GM12873 (cell line): ENCODE data around the gene IQCF2.

Experiments used
- CTCF ChIP-seq: IDR thresholded peaks from 2 replicates; pipeline ENCODE4 v1.5.1; 2012; ENCODE audit warnings: low read depth, mild to moderate bottlenecking, moderate library complexity, low read length, control low read depth; ENCODE audit not compliant: insufficient read depth; ENCODE audit errors: missing control alignments

IQCF2 gene

GRCh38 chr3:51869304-51869703, 7.9 kb downstream of the IQCF2 start:
- no peak for TF ChIP-seq CTCF

- TF ChIP-seq CTCF, result no peak
Observed at GRCh38 chr3:51873253-51873766, 11.9 kb downstream of the IQCF2 start.

GRCh38 chr3:51873876-51874275, 12.5 kb downstream of the IQCF2 start:
- no peak for TF ChIP-seq CTCF

- TF ChIP-seq CTCF, result no peak
Observed at GRCh38 chr3:51874411-51874810, 13.0 kb downstream of the IQCF2 start.

- no peak for TF ChIP-seq CTCF
Observed at GRCh38 chr3:51874889-51875288, 13.5 kb downstream of the IQCF2 start.

GRCh38 chr3:51875501-51875900, 14.1 kb downstream of the IQCF2 start, which contains the start of gene IQCF5:
Gene IQCF5 (minus strand): TSS chr3:51875601. CDS start chr3:51875531, 70 bp downstream.
- no peak for TF ChIP-seq CTCF

- TF ChIP-seq CTCF, result no peak
Observed at GRCh38 chr3:51876186-51876585, 14.8 kb downstream of the IQCF2 start.
